HK-2 (cell line): ENCODE results near the gene SPAG8.
A peak's percentile ranks its signal among the peaks of the same experiment; 100 is the strongest.

Source experiments
- DNase-seq: peaks from one replicate; pipeline ENCODE4 v3.0.0-alpha.2; 2018; ENCODE audit not compliant: unreplicated experiment

The SPAG8 gene

GRCh38 chr9:35812025-35812602 is at the start of gene SPAG8:
Gene SPAG8 (minus strand): TSS chr9:35812262. CDS start chr9:35812147, 115 bp downstream.
- peak; percentile 80 for DNase-seq

- DNase-seq, result no peak
These were observed 49.3 kb upstream of the SPAG8 start for GRCh38 chr9:35861161-35861897.

GRCh38 chr9:35859990-35860339 is 47.9 kb upstream of the SPAG8 start:
- no peak for DNase-seq

- DNase-seq, result no peak
These were observed 47.4 kb upstream of the SPAG8 start for GRCh38 chr9:35859310-35859989.

GRCh38 chr9:35858458-35858857 is 46.4 kb upstream of the SPAG8 start:
- DNase-seq, result no peak

GRCh38 chr9:35856882-35857281 is 44.8 kb upstream of the SPAG8 start:
- no peak for DNase-seq

- no peak for DNase-seq
These were observed 44.1 kb upstream of the SPAG8 start for GRCh38 chr9:35856206-35856605.

- DNase-seq, result no peak
These were observed 42.2 kb upstream of the SPAG8 start for GRCh38 chr9:35854091-35854762.

- no peak for DNase-seq
These were observed 41.1 kb upstream of the SPAG8 start for GRCh38 chr9:35852876-35853865.

GRCh38 chr9:35852267-35852815 is 40.3 kb upstream of the SPAG8 start:
- no peak for DNase-seq

GRCh38 chr9:35847792-35848572 is 35.9 kb upstream of the SPAG8 start:
- DNase-seq, result no peak

GRCh38 chr9:35845824-35846771 is 34.0 kb upstream of the SPAG8 start:
- no peak for DNase-seq

GRCh38 chr9:35844628-35845270 is 32.7 kb upstream of the SPAG8 start:
- peak; percentile 7 for DNase-seq

- no peak for DNase-seq
These were observed 30.7 kb upstream of the SPAG8 start for GRCh38 chr9:35842795-35843194.

GRCh38 chr9:35842020-35842745 is 30.1 kb upstream of the SPAG8 start:
- no peak for DNase-seq

GRCh38 chr9:35841645-35841900 is 29.5 kb upstream of the SPAG8 start:
- no peak for DNase-seq

- DNase-seq, result no peak
These were observed 29.0 kb upstream of the SPAG8 start for GRCh38 chr9:35840881-35841644.
